DMS153 treated with DMSO at 0.1 percent for 48 hours (cell line): ENCODE data around the gene CD226.
"Not testable (repeated sequence)": the region's sequence is repeated elsewhere in the genome, so short reads cannot be mapped to it uniquely, and the experiment has no call there.

Experiments
- DNase-seq: peaks from one replicate; lab custom pipeline; 2025; ENCODE audit not compliant: unreplicated experiment; lab: John Stamatoyannopoulos, UW

Gene CD226

GRCh38 chr18:69908838-69909237 is 38.8 kb downstream of the CD226 start:
- no peak for DNase-seq

GRCh38 chr18:69906765-69907164 is 40.9 kb downstream of the CD226 start:
- no peak for DNase-seq

GRCh38 chr18:69900941-69901340 is 46.7 kb downstream of the CD226 start:
- no peak for DNase-seq

GRCh38 chr18:69899154-69899923 is 48.3 kb downstream of the CD226 start:
- not testable (repeated sequence) for DNase-seq

- no peak for DNase-seq
Measured at GRCh38 chr18:69898241-69898861, 49.3 kb downstream of the CD226 start.

- no peak for DNase-seq
Measured at GRCh38 chr18:69897397-69898108, 50.1 kb downstream of the CD226 start.

GRCh38 chr18:69895066-69896047 is 52.3 kb downstream of the CD226 start:
- DNase-seq, result no peak

GRCh38 chr18:69894467-69894866 is 53.2 kb downstream of the CD226 start:
- no peak for DNase-seq

GRCh38 chr18:69890558-69890957 is 57.1 kb downstream of the CD226 start:
- no peak for DNase-seq

GRCh38 chr18:69889009-69889408 is 58.7 kb downstream of the CD226 start:
- DNase-seq, result no peak

GRCh38 chr18:69887256-69887655 is 60.4 kb downstream of the CD226 start:
- no peak for DNase-seq

- DNase-seq, result no peak
Measured at GRCh38 chr18:69885841-69886531, 61.7 kb downstream of the CD226 start.

GRCh38 chr18:69885355-69885754 is 62.3 kb downstream of the CD226 start:
- DNase-seq, result no peak

GRCh38 chr18:69883781-69884180 is 63.9 kb downstream of the CD226 start:
- DNase-seq, result no peak

GRCh38 chr18:69882965-69883668 is 64.6 kb downstream of the CD226 start:
- DNase-seq, result no peak

GRCh38 chr18:69880083-69880482 is 67.6 kb downstream of the CD226 start:
- DNase-seq, result no peak

- not testable (repeated sequence) for DNase-seq
Measured at GRCh38 chr18:69879051-69879450, 68.6 kb downstream of the CD226 start.

- no peak for DNase-seq
Measured at GRCh38 chr18:69878213-69878933, 69.3 kb downstream of the CD226 start.

- DNase-seq, result no peak
Measured at GRCh38 chr18:69876490-69876889, 71.2 kb downstream of the CD226 start.
